ENCODE results near the gene AQP1.

GRCh38 chr7:30931161-30931928 is 19.7 kb downstream of the AQP1 start:
- TF ChIP-seq, protein P1, sequence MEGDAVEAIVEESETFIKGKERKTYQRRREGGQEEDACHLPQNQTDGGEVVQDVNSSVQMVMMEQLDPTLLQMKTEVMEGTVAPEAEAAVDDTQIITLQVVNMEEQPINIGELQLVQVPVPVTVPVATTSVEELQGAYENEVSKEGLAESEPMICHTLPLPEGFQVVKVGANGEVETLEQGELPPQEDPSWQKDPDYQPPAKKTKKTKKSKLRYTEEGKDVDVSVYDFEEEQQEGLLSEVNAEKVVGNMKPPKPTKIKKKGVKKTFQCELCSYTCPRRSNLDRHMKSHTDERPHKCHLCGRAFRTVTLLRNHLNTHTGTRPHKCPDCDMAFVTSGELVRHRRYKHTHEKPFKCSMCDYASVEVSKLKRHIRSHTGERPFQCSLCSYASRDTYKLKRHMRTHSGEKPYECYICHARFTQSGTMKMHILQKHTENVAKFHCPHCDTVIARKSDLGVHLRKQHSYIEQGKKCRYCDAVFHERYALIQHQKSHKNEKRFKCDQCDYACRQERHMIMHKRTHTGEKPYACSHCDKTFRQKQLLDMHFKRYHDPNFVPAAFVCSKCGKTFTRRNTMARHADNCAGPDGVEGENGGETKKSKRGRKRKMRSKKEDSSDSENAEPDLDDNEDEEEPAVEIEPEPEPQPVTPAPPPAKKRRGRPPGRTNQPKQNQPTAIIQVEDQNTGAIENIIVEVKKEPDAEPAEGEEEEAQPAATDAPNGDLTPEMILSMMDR (conservative IDR thresholded peaks at IDR 0.05): no peak
- no peak for TF ChIP-seq ZFX (IDR thresholded peaks at IDR 0.05)

Measured in C4-2B (cell line).